Colonic mucosa (tissue), 4 donors: ENCODE results near the gene CHTOP. TPM values are rescaled to one million over a fixed set of nuclear protein-coding genes. Genes with fewer than 3 reads are reported as not detected.
A peak's percentile ranks its signal among the peaks of the same experiment; 100 is the strongest.

Source experiments
- DNase-seq: peaks from one replicate; pipeline ENCODE4 v3.0.0-alpha.2; 2020
- H3K27ac ChIP-seq: fragments of 200-600 bp; one replicate; pipeline ENCODE4 v1.8.0; 2021
- H3K27me3 ChIP-seq: fragments of 200-600 bp; one replicate; pipeline ENCODE4 v1.8.0; 2021
- H3K36me3 ChIP-seq: fragments of 200-600 bp; one replicate; pipeline ENCODE4 v1.8.0; 2021
- H3K4me1 ChIP-seq: fragments of 200-600 bp; one replicate; pipeline ENCODE4 v1.8.0; 2021; ENCODE audit warnings: mild to moderate bottlenecking
- H3K4me3 ChIP-seq: fragments of 200-600 bp; one replicate; pipeline ENCODE4 v1.8.0; 2021
- H3K9ac ChIP-seq, 2 donors: one replicate each; pipeline ENCODE4 v1.7.0; 2013; ENCODE audit warnings: control low read depth in 2 of 2, low read depth in 2 of 2, low read length in 2 of 2
- H3K9me3 ChIP-seq: fragments of 200-600 bp; one replicate; pipeline ENCODE4 v1.8.0; 2021
- intact Hi-C: fragments of 100-400 bp; cut with DNase I; formaldehyde crosslinking; loops from one replicate; pipeline ENCODE4 v1.14.1; 2022
- total RNA-seq, 2 donors: library from RNA; stranded (reverse); fragmentation: NEBNext Ultra II Directional in 1 of 2; extraction: Animal tissue kit (Norgen Biotek cat#: 25700) in 1 of 2; gene quantifications; one replicate each; pipeline ENCODE4 v1.2.1, GENCODE V29; 2021
- TF ChIP-seq, protein P1 (sequence below): fragments of 200-600 bp; IDR thresholded peaks from one replicate; pipeline ENCODE4 v1.8.0; 2022; ENCODE audit warnings: antibody characterized with exemption, mild to moderate bottlenecking
- donor health status: healthy.
- donor health status: DM: no; HTN: no; CAD: no.
- donor health status: DM: no; HTN: no; CAD: no.

The CHTOP gene
- total RNA-seq, 2 donors from 2014 or later: 51.3 to 88.6 TPM

DNA sequence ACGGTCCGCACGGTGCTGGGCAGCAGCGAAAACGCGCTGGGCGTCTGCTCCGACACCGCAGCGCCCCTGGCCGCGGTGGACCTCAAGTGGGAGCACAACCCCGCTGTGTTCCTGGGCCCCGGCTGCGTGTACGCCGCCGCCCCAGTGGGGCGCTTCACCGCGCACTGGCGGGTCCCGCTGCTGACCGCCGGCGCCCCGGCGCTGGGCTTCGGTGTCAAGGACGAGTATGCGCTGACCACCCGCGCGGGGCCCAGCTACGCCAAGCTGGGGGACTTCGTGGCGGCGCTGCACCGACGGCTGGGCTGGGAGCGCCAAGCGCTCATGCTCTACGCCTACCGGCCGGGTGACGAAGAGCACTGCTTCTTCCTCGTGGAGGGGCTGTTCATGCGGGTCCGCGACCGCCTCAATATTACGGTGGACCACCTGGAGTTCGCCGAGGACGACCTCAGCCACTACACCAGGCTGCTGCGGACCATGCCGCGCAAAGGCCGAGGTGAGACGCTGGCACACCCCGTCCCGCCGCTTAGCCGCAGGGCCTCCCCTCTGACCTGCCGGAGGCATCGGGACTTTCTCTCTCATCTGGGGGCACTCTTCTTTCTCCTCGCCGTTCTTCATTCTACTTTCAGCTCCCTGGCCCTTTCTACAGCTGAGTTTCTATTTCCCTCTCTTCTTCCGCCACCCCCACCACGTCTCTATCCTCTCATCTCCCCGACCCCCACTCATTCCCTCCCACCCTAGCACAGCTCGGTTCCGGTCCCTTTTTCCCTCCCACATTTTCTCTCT, 45.7 kb downstream of the CHTOP start:
- Histone ChIP-seq H3K4me3 (peak overlapping the region; percentile 35), H3K27ac (no peak overlapping the region), H3K27me3 (peaks cover 21% of the 10 kb centered on the region), H3K4me1 (peaks cover 15% of the 10 kb centered on the region), H3K9me3 (no peaks in the 10 kb centered on the region), H3K9ac (peak overlapping the region; percentile 26 to 58), H3K36me3 (no peaks in the 10 kb centered on the region)
- no peak for DNase-seq
- intact Hi-C loops: loop anchor here (2.0 to 10.0 kb wide), 3 partner anchors 53 to 305 kb away; partner anchors contain the start of gene RAB13
- TF ChIP-seq, protein P1, sequence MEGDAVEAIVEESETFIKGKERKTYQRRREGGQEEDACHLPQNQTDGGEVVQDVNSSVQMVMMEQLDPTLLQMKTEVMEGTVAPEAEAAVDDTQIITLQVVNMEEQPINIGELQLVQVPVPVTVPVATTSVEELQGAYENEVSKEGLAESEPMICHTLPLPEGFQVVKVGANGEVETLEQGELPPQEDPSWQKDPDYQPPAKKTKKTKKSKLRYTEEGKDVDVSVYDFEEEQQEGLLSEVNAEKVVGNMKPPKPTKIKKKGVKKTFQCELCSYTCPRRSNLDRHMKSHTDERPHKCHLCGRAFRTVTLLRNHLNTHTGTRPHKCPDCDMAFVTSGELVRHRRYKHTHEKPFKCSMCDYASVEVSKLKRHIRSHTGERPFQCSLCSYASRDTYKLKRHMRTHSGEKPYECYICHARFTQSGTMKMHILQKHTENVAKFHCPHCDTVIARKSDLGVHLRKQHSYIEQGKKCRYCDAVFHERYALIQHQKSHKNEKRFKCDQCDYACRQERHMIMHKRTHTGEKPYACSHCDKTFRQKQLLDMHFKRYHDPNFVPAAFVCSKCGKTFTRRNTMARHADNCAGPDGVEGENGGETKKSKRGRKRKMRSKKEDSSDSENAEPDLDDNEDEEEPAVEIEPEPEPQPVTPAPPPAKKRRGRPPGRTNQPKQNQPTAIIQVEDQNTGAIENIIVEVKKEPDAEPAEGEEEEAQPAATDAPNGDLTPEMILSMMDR: no peak

DNA sequence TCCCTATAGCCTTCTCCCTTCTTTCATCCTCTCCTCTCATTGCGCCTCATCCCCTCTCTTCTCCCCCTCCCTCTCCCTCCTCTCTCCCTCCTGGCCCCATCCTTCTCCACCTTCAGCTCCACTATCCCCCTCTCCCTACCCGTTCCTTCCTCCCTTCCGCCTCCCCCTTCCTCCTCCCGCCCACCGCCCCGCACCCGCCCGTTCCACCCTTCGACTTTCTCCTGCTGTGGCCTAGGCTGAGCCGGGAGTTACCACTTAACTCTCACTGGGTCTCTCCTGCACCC, 46.2 kb downstream of the CHTOP start:
- Histone ChIP-seq H3K4me3 (no peak overlapping the region), H3K4me1 (peaks cover 15% of the 10 kb centered on the region), H3K27ac (no peak overlapping the region), H3K9me3 (no peaks in the 10 kb centered on the region), H3K27me3 (peaks cover 21% of the 10 kb centered on the region), H3K9ac (peak overlapping the region in 1 of 2 donors; percentile 26), H3K36me3 (no peaks in the 10 kb centered on the region)
- intact Hi-C loops: loop anchor here (2.0 kb wide), 1 partner anchor 53 kb away; no protein-coding TSS in a partner anchor
- DNase-seq: no peak
- TF ChIP-seq, protein P1: no peak

DNA sequence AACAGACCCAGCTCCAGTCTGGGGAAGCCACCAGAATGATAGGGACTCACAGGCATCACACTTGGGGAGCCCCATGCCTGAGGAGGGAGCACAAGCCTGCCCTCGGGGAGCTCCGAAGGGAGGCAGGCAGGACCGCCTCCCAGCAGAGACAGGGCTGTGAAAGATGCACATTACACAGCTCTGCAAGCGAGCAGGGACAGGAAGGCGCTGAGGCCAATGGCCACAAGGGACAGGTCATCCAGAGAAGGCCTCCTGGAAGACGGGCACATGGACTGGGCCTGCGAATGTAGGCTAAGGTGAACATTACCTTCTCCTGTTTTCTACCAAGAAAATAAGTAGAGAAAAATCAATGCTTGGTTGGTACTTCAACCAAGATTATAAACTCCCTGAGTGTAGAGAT, 48.9 kb downstream of the CHTOP start:
- no peak for DNase-seq
- Histone ChIP-seq H3K27ac (no peak overlapping the region), H3K9me3 (no peaks in the 10 kb centered on the region), H3K4me1 (peaks cover 15% of the 10 kb centered on the region), H3K27me3 (peaks cover 20% of the 10 kb centered on the region), H3K9ac (no peak overlapping the region), H3K4me3 (no peak overlapping the region), H3K36me3 (no peaks in the 10 kb centered on the region)
- intact Hi-C loops: no loop called here
- TF ChIP-seq, protein P1: no peak

DNA sequence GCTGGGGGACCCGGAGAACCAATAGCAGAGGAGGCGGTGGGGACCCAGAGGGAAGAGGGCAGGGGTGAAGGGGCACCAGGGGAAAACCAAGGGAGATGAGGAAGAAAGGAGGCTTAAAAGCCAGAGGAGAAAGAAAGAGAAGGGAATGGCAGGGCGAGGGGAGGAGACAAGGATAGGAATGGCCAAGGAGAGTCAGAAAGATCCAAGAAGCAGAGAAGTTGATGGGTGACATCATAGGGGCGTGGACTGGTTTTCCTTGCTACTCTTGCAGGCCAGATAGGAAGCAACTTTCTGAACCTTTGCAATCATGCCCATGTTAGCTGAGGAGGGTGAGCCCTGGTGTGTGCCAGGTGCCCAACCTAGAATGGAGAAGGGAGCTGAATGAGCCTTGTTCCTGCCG, 50.0 kb downstream of the CHTOP start:
- intact Hi-C loops: no loop called here
- Histone ChIP-seq H3K27ac (no peak overlapping the region), H3K4me3 (no peak overlapping the region), H3K9me3 (no peaks in the 10 kb centered on the region), H3K9ac (no peak overlapping the region), H3K36me3 (no peaks in the 10 kb centered on the region), H3K27me3 (peaks cover 9% of the 10 kb centered on the region), H3K4me1 (peaks cover 8% of the 10 kb centered on the region)
- DNase-seq: no peak
- TF ChIP-seq, protein P1: no peak

DNA sequence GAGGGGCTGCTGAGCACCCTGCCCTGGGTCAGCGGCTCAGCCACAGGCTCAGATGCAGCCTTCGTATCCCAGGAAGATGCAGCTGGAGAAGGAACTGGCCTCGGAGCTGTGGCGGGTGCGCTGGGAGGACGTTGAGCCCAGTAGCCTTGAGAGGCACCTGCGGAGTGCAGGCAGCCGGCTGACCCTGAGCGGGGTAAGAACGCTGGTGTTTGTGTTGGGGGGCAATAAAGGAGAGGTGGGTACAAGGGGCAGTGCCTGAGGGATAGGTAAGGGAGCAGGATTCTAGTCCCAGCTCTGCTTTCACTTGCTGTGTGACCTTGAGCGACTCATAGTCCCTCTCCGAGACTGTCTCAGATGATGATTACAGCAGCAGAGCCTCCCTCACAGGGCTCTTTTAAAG, 51.0 kb downstream of the CHTOP start:
- intact Hi-C loops: no loop called here
- no peak overlapping the region for H3K27ac ChIP-seq
- TF ChIP-seq, protein P1: no peak
- no peaks in the 10 kb centered on the region for H3K4me1 ChIP-seq
- H3K9me3 ChIP-seq: no peaks in the 10 kb centered on the region
- no peaks in the 10 kb centered on the region for H3K27me3 ChIP-seq
- H3K36me3 ChIP-seq: no peaks in the 10 kb centered on the region
- H3K4me3 ChIP-seq: no peak overlapping the region
- no peak overlapping the region for H3K9ac ChIP-seq
- DNase-seq: no peak
